Measurements from ENCODE around the gene MEGF10.
"Not testable (repeated sequence)": the region's sequence is repeated elsewhere in the genome, so short reads cannot be mapped to it uniquely, and the experiment has no call there.

MEGF10 gene

GRCh38 chr5:127293373-127293772 lies 2.8 kb downstream of the MEGF10 start:
- TF ChIP-seq CTCF (IDR thresholded peaks at IDR 0.05; ENCODE audit: extremely low read depth, missing control alignments): no peak
- DNase-seq (ENCODE audit: low spot score): no peak

GRCh38 chr5:127294829-127295228 lies 4.2 kb downstream of the MEGF10 start:
- no peak for TF ChIP-seq CTCF (IDR thresholded peaks at IDR 0.05; ENCODE audit: extremely low read depth, missing control alignments)
- DNase-seq (ENCODE audit: low spot score): no peak

DNA sequence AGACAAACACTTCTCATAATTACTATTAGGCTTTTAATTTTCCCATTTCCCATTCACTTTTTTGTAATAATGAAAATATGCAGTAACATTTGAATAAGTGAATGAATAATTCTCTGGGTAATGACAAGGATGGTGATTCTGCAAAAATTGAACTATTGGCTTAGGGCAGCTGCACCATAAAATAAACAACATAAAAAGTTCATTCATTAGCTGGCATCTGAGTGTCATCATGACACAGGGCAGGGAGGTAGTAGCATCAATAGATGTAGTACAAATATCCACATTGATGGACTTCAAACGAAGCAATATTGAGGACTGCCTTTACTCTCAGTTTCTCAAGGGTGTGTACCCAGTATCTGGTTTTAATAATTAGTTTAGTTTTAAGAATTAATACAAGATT lies 4.9 kb downstream of the MEGF10 start:
- no peak for TF ChIP-seq CTCF (IDR thresholded peaks at IDR 0.05; ENCODE audit: extremely low read depth, missing control alignments)
- DNase-seq (ENCODE audit: low spot score): no peak

GRCh38 chr5:127296321-127296720 lies 5.7 kb downstream of the MEGF10 start:
- TF ChIP-seq CTCF (IDR thresholded peaks at IDR 0.05; ENCODE audit: extremely low read depth, missing control alignments): no peak
- no peak for DNase-seq (ENCODE audit: low spot score)

DNA sequence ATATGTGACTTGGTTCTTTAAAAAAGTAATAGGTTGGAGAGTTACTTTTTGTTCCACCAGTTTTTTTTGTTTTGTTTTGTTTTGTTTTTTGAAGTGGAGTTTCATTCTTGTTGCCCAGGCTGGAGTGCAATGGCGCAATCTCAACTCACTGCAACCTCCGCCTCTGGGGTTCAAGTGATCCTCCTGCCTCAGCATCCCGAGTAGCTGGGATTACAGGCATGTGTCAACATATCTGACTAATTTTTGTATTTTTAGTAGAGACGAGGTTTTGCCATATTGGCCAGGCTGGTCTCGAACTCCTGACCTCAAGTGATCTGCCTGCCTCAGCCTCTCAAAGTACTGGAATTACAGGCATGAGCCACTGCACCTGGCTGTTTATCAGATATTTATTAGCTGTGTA lies 6.3 kb downstream of the MEGF10 start:
- not testable (repeated sequence) for DNase-seq (ENCODE audit: low spot score)

DNA sequence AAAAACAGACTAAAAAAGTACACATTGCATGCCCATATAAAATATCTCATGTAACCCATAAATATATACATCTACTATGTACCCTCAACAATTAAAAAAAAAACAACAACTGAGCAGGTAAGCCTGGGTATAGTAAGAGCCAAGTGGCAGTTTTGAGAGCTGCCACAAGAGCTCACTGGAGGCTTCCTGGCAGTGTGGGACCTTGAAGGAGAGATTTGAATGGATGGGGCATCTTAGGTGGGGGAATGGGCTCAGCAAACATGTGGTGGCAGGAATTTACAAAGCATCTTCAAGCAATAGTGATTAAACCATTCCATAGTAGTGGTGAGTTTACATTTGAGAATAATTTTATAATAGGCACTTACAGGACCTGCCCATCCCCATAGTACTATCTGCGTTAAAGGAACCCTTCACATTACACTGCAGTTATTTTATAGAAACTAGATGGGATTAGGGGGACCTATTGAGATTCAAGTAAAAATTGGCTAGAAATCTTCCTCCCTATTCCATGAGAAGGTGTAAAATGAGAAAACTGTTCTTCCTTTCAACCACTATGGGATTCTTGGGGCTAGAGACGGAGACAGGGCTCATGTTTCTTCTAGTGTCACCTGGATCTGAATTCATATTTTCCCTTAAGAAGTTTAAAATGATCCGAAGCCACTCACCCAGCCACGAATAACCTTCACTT lies 6.9 kb downstream of the MEGF10 start:
- DNase-seq (ENCODE audit: low spot score): no peak
- TF ChIP-seq CTCF (IDR thresholded peaks at IDR 0.05; ENCODE audit: extremely low read depth, missing control alignments): no peak

DNA sequence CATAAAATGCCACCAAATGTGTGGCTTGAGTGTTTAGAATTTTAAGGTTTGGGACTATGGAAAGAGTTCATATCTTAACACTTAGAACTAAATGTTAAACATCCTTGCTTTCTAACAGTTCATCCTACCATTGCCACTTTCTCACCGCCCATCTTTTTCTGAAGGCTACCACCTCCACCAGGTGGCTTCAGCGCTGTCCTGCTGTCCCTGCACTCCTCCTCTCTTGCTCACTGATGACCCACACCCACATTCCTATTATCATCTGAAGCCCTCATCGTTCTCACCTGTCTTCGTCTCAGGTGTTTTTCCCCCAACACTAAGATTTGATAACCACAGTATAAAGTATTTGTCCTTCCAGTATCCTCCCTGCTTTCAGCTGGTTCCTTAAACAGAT lies 7.4 kb downstream of the MEGF10 start:
- DNase-seq (ENCODE audit: low spot score): no peak
- no peak for TF ChIP-seq CTCF (IDR thresholded peaks at IDR 0.05; ENCODE audit: extremely low read depth, missing control alignments)

DNA sequence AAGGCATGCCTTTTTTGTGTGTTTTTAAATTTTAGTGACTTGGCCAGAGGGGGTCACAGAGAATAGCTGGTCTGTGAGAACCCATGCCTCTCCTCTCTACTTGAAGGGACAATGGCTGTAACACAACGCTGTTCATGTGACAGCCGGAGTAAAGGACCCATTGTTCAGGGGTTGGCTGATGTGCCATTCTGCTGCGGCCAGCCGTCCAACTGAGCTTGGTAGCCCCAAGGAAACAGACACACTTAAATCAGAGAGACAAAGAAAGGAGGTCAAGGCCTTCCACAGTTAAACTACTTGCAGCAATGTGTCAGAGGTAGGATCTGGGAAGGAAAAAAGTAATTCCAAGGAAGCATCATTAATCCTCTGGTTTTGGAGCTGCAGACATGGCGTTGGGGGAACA lies 8.1 kb downstream of the MEGF10 start:
- TF ChIP-seq CTCF (IDR thresholded peaks at IDR 0.05; ENCODE audit: extremely low read depth, missing control alignments): no peak
- no peak for DNase-seq (ENCODE audit: low spot score)

Measured in GM20000 (cell line).